T-helper 22 cell (primary cell): ENCODE measurements around the gene RAB44.
"Not testable (repeated sequence)": the region's sequence is repeated elsewhere in the genome, so short reads cannot be mapped to it uniquely, and the experiment has no call there.

Experiments
- DNase-seq: peaks from one replicate; pipeline ENCODE4 v3.0.0-alpha.2; 2020; ENCODE audit warnings: low read depth

Gene RAB44, protein sequence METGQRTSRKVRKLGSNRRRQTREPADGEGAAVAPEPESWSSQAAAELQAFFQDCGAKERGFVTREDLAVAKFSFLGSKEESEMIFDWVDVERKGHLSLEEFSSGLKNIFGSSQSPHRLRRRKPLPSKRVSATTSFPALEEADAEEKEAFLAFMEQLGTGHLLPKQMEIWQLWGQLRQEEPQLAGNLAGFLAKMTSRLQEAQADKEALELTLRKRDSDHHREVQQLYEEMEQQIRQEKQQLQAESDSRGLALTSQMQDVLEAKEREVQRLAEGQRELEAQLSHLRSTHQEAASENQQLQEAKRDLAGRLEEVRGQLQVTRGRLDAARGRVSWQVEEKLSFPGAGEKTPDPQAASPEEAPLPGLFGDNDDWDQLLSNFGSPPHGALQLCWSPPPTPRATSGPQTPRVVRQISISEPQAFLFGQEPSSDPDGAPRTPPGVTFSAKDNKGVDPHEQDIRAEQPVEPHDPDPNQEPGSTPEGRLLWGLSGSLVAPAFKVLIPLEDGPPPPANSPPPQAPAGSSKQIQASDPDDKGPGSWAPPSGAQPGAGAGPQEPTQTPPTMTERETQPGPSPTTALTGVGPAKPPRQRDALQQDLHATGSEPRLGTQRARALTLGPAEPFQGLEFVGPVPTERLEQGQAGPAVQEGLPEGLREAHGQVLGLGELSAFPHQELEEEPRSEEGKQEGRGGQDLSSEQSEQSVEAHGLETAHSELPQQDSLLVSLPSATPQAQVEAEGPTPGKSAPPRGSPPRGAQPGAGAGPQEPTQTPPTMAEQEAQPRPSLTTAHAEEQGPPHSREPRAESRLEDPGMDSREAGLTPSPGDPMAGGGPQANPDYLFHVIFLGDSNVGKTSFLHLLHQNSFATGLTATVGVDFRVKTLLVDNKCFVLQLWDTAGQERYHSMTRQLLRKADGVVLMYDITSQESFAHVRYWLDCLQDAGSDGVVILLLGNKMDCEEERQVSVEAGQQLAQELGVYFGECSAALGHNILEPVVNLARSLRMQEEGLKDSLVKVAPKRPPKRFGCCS

DNA sequence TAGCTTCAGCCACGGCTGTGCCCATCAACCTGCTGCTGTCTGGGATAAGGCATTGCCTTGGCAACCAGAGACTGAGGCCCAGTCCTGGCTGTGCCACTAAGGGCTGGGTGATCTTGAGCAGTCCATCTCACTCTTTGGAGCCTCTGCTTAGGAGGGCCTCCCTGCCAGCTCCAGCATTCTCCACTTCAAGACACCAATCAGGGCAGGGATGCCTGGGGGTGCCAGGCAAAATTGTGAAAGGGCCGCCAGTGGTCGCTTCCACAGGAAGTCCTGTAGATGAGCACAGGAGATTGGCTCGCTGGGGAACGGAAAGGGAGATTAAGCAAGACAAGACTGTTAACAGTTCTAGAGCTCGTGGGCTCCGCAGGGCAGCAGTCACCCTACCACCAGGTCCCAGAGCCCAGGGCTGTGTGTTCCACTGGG lies at the start of gene RAB44:
TSS of gene RAB44 (plus strand) at position 346 of the 423 bp plus-strand sequence. CDS start 6,410 bp downstream, outside the sequence.
- DNase-seq: no peak

GRCh38 chr6:36649086-36649485 lies 48.5 kb upstream of the RAB44 start:
- DNase-seq: no peak

- no peak for DNase-seq
These were observed 47.7 kb upstream of the RAB44 start for GRCh38 chr6:36649701-36650484.

DNA sequence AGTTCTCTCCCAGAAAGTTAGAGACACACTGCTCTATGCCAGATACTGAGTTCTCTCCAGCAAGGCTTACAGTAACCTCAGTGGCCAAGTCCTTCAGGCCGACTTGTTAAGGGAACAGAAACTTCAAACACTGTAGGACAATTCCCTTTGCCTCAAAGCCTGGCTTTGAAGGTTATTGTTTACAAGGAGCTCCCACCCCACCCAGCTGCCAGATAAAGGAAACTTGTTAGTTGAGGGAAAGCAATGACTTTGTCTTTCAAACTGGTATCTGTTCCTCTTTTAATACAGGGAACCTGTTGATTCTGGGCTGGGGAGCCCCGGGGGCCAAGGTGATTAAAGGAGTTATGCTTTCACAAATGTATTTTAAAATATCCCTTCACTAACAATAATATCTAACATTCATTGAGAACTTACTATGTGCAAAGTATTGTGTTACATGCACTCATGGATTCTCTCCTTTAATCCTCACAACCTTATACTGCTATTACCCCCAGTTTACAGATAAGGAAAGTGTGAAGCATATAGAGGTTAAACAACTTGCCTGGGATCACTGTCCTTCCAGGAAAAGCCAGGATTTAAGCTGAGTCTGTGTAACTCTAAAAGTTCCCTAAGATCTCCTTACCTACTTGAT lies 46.7 kb upstream of the RAB44 start:
- no peak for DNase-seq

DNA sequence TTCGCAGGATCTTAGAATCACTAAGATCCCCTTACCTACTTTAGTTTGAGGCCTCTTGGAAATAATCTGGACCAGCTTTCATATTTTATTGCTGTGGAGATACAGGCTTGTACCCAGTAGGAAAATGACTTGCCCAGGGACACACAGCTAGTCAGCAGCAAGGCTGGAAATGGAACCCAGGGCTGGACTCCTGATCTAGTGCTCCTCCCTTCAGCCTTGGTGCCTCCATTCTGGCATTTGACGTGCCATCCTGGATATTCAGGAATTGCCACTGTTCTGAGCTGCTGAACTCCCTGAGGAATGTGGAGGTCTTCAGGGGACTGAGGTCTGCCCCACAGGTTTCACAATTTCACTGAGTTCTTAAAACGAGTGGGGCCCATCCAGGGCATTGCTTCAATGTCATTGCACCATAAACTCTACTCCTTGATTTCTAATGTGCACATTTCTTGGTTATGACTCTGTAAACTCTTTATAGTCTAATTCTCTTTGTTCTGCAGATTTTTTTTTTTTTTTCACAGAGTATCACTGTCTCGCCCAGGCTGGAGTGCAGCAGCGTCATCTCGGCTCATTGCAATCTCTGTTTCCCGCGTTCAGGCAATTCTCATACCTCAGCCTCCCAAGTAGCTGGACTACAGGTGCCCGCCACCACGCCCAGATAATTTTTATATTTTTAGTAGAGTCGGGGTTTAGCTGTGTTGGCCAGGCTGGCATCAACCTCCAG lies 45.8 kb upstream of the RAB44 start:
- no peak for DNase-seq

GRCh38 chr6:36654469-36654868 lies 43.2 kb upstream of the RAB44 start:
- DNase-seq: not testable (repeated sequence)

- DNase-seq: no peak
These were observed 42.4 kb upstream of the RAB44 start for GRCh38 chr6:36655085-36655724.

GRCh38 chr6:36656441-36656840 lies 41.2 kb upstream of the RAB44 start:
- DNase-seq: no peak

- no peak for DNase-seq
These were observed 40.4 kb upstream of the RAB44 start for GRCh38 chr6:36657271-36657670.

- DNase-seq: no peak
These were observed 39.6 kb upstream of the RAB44 start for GRCh38 chr6:36657942-36658544.

DNA sequence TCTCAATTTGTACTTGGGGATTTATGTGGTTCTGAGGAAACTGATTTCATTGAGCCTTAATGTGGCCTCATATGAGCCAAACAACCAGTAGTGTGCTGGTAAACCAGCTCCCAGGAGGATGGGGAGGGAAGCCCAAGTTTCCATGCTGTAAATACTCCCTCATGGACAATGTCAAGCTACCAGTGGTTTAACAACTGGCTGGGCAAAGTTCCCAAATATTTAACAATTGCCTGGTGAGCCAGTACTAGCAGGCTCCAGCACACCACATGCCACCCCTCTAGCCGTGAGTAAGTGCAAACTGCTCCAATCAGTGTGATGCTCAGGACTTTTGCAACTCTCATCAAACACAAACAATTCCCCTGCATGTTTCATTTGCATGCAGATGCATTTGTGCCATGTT lies 38.4 kb upstream of the RAB44 start:
- no peak for DNase-seq

DNA sequence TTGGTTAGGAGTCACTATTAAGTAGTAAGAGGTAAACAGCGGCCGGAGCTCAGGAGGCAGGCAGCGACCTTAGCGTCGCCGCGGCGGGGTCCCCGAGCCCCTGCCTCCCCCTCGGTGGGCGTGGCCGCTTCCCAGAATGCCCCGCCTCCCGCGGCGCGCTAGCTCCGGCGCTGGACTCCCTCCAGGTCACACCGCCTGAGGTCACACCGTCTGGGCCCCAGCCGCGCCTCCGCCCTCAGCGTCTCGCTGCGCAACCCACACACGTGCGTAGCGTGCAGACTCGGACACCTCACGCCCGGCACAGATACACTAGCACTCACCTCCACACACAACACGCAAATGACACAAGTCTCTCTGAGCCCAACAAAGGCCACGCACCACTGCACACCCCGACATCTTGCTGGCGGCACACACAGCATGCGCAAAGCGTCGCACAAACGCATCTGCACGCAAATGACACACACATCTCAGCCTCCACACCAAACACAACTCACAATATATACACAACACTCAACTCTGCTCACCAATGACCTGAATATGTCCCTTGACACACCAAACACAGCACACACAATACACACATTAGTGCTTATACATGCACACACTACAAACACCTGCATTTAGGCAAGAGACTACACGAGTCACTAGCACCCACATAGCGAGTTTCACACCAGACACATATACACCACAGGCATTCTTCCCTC lies 36.7 kb upstream of the RAB44 start:
- DNase-seq: no peak

DNA sequence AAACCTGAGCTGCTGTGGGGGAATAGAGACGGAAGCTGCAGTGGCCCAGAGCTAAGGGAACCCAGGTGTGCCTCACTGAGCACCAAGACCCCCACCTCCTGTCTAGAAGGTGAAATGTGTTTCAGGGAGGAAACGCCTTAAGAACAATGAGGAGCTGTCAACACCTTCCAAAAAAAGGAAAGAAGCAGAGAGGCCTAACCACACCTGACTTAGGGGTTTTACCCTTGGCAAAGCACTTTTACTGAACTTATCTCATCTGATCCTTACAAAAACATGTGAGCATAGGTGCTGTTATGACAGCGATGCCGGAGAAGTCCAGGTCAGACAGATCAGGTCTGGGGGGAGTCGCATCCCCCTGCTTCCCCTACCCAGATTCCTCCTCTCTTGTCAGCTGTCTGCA lies 35.2 kb upstream of the RAB44 start:
- no peak for DNase-seq

DNA sequence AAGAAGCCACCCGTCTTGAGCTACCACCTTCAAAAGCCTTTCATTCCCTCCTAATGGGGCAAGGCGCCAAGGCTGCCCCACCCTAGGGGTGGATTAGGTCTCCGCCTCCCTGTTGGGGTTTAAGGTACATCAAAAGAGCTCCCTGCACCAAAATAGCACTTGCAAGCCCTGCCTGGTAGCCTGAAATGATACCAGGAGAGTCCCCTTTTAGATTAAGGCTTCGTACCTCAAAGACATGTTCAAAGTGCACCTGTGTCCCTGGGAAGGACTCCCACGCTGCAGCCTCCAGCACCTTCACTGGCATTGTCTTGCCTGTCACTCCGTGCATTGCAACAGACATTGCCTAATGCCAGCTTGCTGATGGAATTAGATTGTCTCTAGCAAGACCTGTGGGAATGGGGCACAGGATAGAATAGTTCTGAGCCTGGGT lies 34.8 kb upstream of the RAB44 start:
- no peak for DNase-seq

GRCh38 chr6:36663504-36664446 lies 33.9 kb upstream of the RAB44 start:
- DNase-seq: no peak

DNA sequence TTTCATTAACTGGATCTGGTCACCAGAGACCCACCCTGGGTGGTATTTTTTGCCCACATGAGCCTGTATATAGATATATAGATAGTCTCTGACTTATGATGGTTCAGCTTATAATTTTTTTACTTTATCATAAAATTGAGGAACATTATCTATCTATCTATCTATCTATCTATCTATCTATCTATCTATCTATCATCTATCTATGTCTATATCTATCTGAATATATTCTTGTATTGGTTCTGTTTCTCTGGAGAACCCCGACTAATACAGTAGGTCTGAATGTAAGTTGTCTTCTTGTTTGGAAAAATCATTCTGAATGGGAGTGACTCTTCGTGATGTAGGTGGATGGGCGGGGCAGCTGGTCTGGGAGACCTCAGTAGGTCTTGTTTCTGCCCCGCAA lies 32.4 kb upstream of the RAB44 start:
- no peak for DNase-seq

- no peak for DNase-seq
These were observed 31.3 kb upstream of the RAB44 start for GRCh38 chr6:36666287-36666686.
